NCI-H146 treated with DMSO at 0.1 percent for 48 hours (cell line): ENCODE results near the gene CCDC174.

Experiments used
- DNase-seq: peaks from one replicate; lab custom pipeline; 2025; ENCODE audit not compliant: unreplicated experiment; lab: John Stamatoyannopoulos, UW

Gene CCDC174

DNA sequence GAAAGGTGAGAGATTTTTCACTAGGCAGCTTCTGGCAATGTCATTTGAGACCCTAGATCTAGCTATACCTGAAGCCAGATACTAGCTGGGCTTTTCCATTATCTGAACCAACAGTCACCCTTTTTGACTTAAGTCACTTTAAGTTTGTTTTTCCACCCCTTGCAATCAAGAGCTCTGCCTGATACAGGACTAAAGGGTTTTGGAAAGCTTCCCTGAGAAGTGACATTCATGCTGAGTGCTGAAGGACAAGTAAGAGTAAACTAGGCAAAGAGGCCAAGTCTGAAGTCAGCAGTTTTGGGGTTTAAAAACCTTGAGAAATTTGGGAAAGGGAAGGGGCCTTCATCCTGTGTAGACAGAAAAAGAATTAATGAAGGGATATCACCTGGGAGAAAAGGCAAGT, 27.1 kb upstream of the CCDC174 start:
- no peak for DNase-seq

DNA sequence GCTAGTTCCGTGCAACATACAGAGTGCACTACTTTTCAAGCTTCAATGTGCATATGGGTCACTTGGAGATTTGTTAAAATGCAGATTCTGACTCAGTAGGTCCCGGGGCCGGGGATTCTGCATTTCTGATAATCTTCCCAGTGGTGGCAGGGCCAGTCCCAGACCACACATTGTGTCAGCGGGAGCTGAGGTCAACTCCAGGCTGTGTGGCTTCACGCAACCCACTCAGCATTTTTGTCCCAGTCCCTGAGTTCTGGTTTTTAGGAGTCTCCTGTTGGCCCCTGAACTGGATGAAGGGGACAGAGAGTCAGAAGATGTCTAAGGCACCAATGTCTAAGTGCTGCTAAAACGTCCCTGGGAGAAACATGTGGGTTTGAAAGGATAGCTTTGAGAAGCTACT, 26.1 kb upstream of the CCDC174 start:
- no peak for DNase-seq

DNA sequence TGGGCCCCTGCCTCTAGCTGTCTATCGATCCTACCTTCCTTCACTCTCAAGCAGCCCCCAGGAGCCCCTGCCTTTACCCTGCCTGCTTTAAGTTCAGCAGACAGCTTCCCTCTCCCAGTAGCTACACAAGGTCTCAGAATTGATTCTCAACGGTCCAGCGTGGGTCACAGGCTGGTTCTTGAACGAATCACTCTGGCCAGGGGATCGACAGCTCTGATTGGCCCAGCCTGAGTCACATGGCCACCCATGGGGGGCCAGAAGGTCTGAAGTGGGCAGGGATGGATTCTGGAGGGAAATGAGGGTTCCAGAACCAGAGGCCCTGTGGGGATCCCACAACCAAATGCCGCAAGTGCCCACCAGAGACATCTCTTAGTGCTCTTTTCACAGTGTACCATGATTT, 23.7 kb upstream of the CCDC174 start:
- DNase-seq, result no peak

DNA sequence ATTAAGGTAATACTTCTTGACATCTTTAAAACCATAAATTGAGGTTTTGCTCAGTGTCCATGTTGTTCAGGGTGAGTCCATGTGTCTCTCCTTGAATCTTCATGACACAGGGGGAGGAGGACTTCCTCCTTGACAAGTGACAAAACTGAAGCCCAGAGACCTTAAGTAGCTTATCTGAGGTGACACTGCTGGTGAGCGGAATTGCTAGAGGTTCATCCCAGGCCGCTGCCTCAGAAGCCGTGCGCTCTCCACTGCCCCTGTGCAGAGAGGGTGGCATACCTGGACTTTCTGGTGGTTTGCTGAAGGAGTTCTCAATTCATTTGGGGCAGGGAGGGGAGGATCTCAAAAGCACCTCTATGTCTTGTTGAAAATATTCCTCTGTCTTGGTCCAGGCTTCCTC, 23.2 kb upstream of the CCDC174 start:
- DNase-seq, result no peak

DNA sequence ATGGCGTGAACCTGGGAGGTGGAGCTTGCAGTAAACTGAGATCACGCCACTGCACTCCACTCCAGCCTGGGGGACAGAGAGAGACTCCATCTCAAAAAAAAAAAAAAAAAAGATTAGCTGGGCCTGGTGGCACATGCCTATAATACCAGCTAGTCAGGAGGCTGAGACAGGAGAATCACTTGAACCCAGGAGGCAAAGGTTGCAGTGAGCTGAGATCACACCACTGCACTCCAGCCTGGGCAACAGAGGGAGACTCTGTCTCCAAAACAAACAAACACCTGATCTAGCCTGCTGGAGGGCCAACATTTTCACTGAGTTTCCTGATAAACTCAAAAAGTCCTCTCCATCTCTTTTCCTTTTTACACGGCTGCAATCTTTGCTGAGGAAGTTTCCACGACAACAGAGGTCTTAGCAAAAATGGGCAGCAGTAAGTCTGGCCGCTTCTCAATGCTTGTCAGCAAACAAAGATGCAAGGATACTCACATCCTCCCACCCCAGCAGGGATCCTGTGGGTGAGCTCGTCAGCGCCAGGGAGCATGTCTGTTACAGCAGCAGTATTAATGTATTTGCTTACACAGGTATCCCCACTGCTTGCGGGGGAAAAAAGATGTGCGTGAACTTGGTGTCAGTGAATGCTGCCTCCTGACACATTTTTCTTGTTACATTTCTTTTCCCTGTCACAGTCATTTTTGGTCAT, 21.0 kb upstream of the CCDC174 start:
- no peak for DNase-seq

DNA sequence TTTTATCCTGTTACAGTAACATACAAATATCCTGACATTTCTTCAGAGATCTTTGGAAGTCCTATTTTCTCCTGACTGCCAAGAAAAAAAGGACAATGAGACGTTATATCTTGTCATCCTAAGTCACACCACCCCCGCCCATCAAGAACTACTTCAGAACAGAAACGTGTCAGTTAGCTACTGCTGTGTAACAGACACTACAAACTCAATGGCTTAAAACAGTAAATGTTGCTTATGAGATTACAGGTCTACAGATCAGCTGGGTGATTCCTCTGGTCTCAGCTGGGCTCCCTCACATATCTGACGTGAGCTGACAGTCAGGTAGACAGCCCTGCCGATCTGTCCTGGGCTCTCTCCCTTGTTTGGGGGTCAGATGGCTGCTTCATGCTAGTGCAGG, 20.5 kb upstream of the CCDC174 start:
- no peak for DNase-seq

DNA sequence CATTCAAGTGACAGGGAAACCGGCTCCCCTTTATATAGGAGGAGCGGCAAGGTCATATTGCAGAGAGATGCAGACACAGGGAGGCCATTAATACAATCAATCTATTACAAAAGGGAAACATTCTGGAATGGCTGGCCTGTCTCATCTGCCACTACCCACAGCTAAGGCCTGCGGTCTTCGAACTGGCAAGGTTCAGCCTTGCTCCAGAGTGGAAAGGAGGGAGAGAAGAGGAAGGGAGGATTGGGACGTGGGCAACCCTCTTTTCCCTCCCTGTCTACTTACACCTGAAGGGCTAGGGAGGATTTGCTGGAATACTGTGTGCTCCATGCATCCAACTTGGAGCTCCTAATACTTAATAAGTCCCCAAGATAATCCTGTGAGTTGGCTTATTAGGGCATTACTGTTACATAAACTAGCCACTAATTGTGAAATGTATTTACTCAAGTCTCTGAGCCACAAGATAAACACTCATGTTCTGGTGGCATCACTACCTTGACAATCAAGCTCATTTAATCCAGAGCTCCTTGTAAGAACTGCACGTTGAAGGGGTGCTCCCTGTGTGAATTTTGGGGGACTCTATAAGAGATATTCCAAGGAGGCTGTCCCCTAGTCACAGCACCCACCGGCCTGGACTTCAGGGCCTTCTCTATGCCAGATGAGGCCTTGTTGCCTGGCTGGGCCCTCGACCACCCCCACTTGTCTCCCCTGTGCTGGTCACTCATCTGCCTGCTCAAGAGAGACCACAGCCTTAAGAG, 19.7 kb upstream of the CCDC174 start:
- no peak for DNase-seq

DNA sequence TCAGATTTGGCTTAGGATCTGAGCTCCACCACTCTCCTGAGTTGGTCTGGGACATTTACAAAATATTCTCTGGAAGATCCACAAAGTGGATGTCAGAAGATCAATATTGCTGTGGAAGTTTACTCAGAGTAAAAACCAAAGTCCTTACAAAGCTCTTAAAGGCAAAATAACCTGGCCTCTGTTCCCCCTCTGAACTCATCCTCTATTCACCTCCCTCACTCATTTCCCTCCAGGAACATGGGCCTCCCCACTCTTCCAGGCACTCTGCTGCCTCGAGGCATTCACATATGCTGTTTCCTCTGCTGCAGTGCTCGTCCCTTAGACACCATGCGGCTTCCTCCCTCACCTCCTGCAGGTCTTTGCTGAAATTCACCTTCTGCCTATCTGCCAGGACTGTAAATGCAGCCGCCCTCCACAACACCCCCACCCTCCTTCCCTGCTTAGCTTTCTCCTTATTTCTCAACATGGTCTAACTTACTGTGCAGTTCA, 19.1 kb upstream of the CCDC174 start:
- no peak for DNase-seq

DNA sequence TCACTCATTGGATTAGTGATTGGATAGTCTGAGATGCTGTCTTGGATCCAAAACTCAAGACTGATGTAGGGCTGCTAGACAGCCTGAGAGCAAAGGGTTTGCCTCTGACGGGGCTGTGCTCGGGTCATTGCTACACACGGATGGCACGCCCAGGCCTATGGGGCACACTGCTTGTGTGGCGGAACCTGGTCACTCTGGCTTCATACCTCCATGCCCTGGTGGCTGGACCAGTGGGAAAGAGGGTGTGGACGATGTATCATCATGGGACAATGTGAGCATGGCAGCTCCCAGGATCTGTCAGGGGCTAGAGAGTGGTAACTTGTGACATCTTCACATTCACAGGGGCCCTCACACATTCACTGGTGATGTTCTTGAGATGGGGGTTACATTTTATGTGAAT, 18.1 kb upstream of the CCDC174 start:
- no peak for DNase-seq

DNA sequence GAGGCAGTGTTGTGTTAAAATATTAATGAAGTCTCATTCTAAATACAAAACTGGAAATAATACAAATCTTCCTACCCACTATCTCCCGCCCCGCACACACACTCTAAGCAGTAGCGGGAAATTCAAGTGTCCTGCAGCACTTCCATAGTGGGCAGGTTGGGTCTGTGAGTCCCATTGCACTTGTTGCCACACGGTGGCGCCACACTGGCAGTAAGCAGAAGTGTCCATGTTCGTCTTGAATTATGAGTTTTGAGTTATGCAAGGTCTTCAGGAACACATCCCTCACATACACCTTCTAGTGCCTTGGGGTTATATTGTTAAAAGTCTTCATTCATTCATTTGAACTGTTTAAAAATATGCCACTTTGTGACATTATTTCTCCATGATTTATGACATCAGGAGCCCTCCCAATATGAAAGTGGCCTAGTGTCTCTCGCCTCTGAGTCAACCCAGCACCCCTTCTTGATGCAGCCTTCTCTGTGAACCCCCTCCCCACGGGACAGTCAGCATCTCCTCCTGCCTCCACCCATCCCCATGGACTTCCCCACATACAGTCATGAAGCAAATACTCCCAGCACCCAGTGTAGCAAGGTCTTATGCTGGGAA, 17.6 kb upstream of the CCDC174 start:
- DNase-seq, result peak; percentile 15

DNA sequence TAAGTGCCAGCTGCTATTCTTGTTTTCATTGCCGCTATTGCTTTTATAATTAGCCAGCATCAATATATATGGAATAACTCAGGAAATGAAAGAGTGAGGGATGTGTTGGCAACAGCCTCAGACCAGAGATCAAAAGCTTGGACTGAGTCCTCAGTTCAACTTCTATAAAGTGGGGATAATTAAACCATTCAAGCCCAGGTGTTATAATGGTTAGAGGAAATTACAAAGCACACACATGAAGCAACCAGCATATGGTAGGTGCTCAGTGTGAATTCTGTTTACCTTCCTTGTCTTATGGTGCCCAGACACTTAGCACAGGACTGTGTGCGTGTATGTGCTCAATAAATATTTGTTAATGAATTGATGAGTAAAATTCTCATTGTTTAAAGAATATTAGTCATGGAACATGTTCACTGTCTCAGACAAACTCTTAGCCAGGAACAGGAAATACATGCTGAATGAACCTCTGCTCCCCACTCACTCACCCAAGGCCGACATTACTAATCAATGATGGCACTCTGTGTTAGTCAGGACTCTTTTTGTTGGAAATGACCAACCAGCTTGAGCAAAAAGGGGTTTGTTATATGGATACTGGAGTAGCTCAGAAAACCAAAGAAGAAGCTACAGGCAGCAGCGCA, 16.7 kb upstream of the CCDC174 start:
- DNase-seq, result peak; percentile 66

DNA sequence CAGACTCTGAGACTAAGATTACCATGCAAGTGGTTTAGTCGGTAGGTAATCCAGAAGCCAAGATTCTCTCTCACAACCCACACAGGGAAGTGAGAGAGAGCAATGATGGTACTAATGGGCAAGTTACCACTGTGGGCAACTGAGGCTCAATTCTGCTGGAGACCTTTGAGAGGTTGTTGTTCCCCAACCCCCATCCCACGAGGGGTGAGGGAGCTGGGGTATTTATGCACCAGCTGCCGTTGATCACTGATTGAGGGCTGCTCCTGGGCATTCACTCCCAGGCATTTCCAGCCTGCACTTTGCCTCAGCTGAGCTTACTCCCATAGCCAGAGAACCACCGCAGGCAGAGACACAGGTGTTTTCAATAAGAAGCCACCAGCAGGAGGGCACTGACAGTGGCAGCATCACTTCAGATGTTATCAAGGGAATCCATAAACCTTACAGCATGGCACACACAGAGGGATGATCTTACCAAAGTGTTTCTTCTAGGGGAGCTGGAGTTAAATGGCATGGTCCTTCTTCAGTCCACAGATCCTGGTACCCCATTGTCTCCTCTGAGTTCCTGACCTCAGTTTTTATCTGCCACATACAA, 15.0 kb upstream of the CCDC174 start:
- no peak for DNase-seq

DNA sequence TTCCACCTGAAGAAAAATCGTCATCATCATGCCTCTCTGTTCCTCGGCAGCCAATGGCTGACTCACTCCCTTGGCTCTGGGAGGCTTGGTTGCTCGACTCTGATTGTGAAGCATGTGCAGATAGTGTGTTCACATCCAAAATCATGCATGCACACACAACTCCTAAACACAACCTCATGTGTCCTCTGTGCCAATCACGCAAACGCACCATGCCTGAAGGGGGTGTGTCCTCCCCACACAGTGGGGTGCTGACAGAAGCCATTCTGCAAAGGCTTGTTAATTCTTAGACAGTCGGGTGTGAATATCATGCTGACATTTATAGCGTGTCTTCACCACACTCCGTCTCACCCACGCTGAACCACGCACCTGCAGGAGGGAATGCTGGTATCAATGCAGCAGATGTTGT, 11.4 kb upstream of the CCDC174 start:
- no peak for DNase-seq

DNA sequence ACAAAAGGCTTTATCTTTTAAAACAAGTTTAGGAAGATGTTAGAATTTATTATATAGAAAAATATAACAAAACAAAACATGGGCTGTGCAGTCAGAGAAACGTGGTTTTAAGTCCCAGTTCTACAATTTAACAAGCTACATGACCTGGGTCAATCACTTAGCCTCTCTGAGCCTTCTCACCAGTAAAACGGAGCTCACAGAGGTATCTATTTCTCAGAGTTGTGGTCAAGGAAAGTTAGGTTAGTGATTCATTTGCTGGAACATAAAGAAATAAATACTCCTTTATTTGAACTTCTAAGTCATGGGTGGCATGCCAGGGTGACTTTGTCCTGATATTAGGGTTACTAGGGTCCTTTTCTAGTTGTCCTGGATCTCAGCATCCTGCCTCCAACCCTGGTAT, 10.8 kb upstream of the CCDC174 start:
- DNase-seq, result no peak

DNA sequence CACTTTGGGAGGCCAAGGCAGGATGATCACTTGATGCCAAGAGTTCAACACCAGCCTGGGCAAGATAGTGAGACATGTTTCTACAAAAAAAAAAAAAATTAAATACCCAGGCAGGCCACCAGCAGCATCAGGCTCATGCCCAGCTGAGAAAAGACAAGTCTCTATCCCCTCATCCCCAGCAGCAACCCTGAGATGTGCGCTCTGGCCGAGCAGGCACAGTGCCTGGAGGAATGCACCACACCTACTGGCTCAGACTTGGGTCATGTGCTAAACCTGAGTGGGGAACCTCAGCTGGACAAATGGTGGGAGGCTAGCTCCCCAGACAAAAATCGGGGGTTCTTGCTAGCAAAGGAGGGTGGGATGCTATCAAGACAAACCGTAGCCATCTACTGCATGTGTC, 10.2 kb upstream of the CCDC174 start:
- DNase-seq, result no peak

DNA sequence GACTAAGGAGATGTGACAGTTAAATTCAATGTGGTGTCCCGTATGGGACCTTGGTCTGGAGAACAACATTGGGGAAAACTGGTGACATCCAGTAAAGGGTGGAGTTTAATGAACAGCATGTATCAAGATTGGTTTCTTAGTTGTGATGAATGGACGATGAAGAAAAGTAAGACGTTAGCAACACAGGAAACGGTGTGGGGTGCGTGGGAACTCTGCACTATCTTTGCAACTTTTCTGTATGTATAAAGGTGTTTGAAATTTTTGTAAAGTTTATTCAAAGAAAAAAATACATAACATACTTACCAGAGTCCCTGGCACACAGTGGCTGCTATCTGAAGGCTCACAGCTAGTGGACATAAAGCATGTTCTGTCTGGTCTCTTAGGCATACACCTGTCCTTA, 6.1 kb upstream of the CCDC174 start:
- no peak for DNase-seq

DNA sequence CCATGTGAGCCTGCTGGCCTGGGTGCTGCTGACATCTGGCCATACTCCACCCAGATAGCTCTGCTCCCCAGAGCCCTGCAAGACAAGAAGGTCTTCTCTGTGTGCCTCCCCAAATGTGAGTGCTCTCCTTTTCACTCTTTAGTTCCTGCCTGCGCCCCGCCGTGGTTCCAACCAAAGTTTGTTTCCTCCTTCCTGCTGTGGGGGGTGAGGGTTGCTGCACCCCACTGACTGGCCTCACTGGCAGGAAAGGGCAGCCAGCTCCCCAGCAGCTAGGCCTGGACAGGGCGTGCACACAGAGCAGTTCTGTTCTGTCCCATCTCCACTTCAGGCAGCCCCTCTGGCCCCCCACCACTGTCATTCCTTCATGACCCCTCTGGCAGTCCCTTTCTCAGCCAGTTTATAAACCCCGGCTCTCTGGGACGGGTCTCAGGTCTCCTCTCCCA, 5.4 kb upstream of the CCDC174 start:
- no peak for DNase-seq

DNA sequence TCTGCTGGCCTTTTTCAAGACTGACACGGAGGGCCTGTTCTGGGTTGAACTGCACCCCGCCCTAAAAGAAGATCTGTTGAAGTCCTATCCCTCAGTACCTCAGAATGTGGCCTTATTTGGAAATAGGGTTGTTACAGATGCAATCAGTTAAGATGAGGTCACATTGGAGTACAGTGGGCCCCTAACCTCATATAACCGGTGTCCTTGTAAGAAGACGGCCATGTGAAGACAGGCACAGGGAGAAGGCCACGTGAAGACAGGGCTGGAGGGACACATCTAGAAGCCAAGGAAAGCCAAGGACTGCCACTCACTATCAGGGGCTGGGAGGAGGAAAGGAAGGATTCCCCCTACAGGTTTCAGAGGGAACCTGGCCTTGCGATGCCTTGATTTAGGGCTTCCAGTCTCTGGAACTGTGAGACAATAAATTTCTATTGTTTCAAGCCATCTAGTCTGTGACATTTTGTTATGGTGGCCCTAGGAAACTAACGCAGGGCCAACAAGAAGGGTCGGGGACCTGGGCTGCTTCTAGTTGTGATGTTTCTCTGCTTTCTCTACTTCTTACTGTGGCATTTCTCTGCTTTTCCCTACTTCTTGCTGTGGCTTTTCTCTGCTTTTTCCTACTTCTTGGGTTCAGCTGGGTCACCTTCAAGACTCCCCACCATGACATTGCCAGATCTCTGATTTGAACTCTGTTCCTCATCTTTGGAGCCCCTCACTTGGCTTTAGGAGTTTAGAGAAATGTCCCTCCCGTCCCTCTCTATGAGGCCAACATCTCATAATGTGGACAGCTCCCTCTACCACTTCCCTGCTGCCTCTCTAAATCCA, 4.8 kb upstream of the CCDC174 start:
- no peak for DNase-seq

DNA sequence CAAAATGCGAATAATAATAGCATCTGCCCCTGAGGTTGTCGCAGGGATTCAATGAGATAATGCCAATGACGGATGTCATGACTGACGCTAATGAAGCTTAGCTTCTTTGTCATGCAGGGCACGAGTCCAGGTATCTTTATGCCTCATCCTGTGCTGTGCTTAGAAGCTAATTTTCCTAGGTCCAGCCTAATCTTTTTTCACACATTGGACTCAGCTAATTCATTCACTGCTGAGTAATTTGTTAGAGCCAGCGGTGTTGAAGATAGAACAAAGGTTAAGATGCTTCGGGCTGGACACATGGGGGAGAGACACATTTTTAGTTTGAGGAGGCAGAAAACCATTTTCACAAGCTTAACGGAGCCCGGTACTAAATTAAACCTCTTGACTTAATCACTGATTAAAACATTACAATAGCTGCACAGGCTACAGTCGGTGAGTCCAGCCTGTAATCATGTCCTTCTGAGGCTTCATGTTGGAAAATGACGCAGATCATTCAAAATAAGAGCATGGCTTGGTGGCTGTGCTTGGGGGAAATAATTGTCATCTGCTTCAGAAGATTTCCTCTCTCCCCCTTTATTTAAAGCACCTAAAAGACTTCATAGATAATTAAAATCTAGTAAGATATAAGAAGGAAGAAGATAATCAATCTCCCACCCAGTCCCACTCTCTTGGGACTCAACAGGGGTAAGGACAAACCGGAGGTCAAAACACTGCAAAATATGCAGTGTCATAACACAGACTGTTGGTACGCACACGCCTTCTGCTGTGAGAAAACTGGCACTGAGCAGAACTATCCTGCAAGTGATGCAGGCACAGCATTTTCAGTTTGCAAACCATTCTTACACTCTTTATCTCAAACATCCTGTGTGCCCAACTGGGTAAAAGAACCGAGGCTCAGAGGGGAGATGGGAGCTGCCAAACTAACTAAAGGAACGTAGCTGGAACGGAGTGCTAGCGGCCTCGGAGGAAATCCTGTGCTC, 3.3 kb upstream of the CCDC174 start:
- no peak for DNase-seq
